B cell (primary cell): ENCODE data around the gene MAGEA9B. TPM values are rescaled to one million over a fixed set of nuclear protein-coding genes. Genes with fewer than 3 reads are reported as not detected.
"Not testable (repeated sequence)": the region's sequence is repeated elsewhere in the genome, so short reads cannot be mapped to it uniquely, and the experiment has no call there.

Source experiments
- ATAC-seq: fragments of 200-7000 bp; cut with Tn5 transposase; one replicate; pipeline ENCODE4 v1.10.0; 2021; ENCODE audit warnings: low read depth, mild to moderate bottlenecking, moderate number of reproducible peaks, moderate library complexity
- CTCF ChIA-PET: fragments of 350-600 bp; sonication (Branson Sonifier 250); formaldehyde crosslinking; loops from one replicate; lab custom pipeline; 2021; ENCODE audit warnings: antibody characterized with exemption, inconsistent platforms; lab: Charles Lee
- POLR2A ChIA-PET: fragments of 350-600 bp; sonication (Branson Sonifier 250); formaldehyde crosslinking; loops from one replicate; lab custom pipeline; 2021; ENCODE audit warnings: antibody characterized with exemption; lab: Charles Lee
- DNase-seq: peaks from one replicate; pipeline ENCODE4 v3.0.0; 2013
- H2AFZ ChIP-seq: 2 replicates; pipeline ENCODE4 v1.6.1; 2012; ENCODE audit warnings: mild to moderate bottlenecking, low read depth, low read length; ENCODE audit not compliant: insufficient read depth, poor library complexity, severe bottlenecking
- H3K27ac ChIP-seq, 2 donors: 1 replicate in 1 of 2; 2 replicates in 1 of 2; pipeline ENCODE4 v1.5.1; 2012 to 2013; ENCODE audit warnings: low read length in 2 of 2, mild to moderate bottlenecking in 2 of 2, moderate library complexity in 1 of 2
- H3K27me3 ChIP-seq, 4 experiments: fragments of 200-600 bp in 1 of 4; sonication (generic) in 1 of 4; replicated peaks in 1 of 4; 1 replicate in 2 of 4; 2 replicates in 2 of 4; pipeline versions ENCODE4 v1.6.1 to v1.7.0; 2013 to 2016; ENCODE audit warnings: low read length in 3 of 4, mild to moderate bottlenecking in 2 of 4, mixed read lengths in 1 of 4, moderate library complexity in 1 of 4; ENCODE audit not compliant: insufficient read depth in 4 of 4, control insufficient read depth in 3 of 4; ENCODE audit errors: control extremely low read depth in 1 of 4
- H3K36me3 ChIP-seq, 2 experiments: replicated peaks in 1 of 2; 1 replicate in 1 of 2; 2 replicates in 1 of 2; pipeline versions ENCODE4 v1.6.1 to v1.7.1; 2013; ENCODE audit warnings: low read length in 1 of 2; ENCODE audit not compliant: insufficient read depth in 2 of 2, control insufficient read depth in 1 of 2; ENCODE audit errors: control extremely low read depth in 1 of 2, extremely low read depth in 1 of 2
- H3K4me1 ChIP-seq, 2 donors: fragments of 200-600 bp in 1 of 2; sonication (generic) in 1 of 2; 1 replicate in 1 of 2; 2 replicates in 1 of 2; pipeline versions ENCODE4 v1.5.1 to v1.6.1; 2013 to 2017; ENCODE audit warnings: low read length in 2 of 2; ENCODE audit not compliant: control insufficient read depth in 2 of 2, insufficient read depth in 2 of 2
- H3K4me2 ChIP-seq: replicated peaks from 2 replicates; pipeline ENCODE3; 2012; ENCODE audit warnings: mild to moderate bottlenecking, low read depth, low read length; ENCODE audit not compliant: poor library complexity, severe bottlenecking
- H3K4me3 ChIP-seq, 5 experiments: fragments of 200-600 bp in 1 of 5; sonication (generic) in 1 of 5; 1 replicate in 3 of 5; 2 replicates in 2 of 5; pipeline versions ENCODE4 v1.5.1 to v1.7.0; 2011 to 2016; ENCODE audit warnings: low read length in 4 of 5, mild to moderate bottlenecking in 4 of 5, low read depth in 2 of 5, control low read depth in 1 of 5, moderate library complexity in 1 of 5; ENCODE audit not compliant: insufficient read depth in 1 of 5; ENCODE audit errors: control extremely low read depth in 1 of 5, extremely low read depth in 1 of 5
- H3K79me2 ChIP-seq: fragments of 200-600 bp; sonication (generic); one replicate; pipeline ENCODE4 v1.6.0; 2016; ENCODE audit warnings: low read length; ENCODE audit not compliant: control insufficient read depth, insufficient read depth
- H3K9ac ChIP-seq: fragments of 200-600 bp; sonication (generic); 2 replicates; pipeline ENCODE4 v1.6.1; 2017; ENCODE audit warnings: mild to moderate bottlenecking, low read length, moderate library complexity
- H3K9me3 ChIP-seq, 3 donors: one replicate each; pipeline versions ENCODE4 v1.6.1 to v1.7.1; 2013; ENCODE audit warnings: low read length in 2 of 3; ENCODE audit not compliant: control insufficient read depth in 2 of 3, insufficient read depth in 1 of 3; ENCODE audit errors: control extremely low read depth in 1 of 3
- H4K20me1 ChIP-seq: 2 replicates; pipeline ENCODE4 v1.6.0; 2012; ENCODE audit warnings: mild to moderate bottlenecking, low read length; ENCODE audit not compliant: insufficient read depth, control insufficient read depth, poor library complexity, severe bottlenecking
- H3K27ac Mint-ChIP-seq: one replicate; pipeline ENCODE4 v1.8.0; 2021; ENCODE audit warnings: mixed read lengths
- H3K27me3 Mint-ChIP-seq: one replicate; pipeline ENCODE4 v1.8.0; 2021; ENCODE audit warnings: mixed read lengths
- H3K4me1 Mint-ChIP-seq: one replicate; pipeline ENCODE4 v1.8.0; 2021; ENCODE audit warnings: mixed read lengths
- H3K4me3 Mint-ChIP-seq: one replicate; pipeline ENCODE4 v1.8.0; 2021; ENCODE audit warnings: mixed read lengths
- H3K9me3 Mint-ChIP-seq: one replicate; pipeline ENCODE4 v1.8.0; 2022; ENCODE audit warnings: mixed read lengths; ENCODE audit not compliant: insufficient read depth
- CTCF ChIP-seq: fragments of 200-600 bp; IDR thresholded peaks from one replicate; pipeline ENCODE4 v1.8.0; 2022; ENCODE audit warnings: antibody characterized with exemption, mild to moderate bottlenecking
- EZH2 ChIP-seq: IDR thresholded peaks from 2 replicates; pipeline ENCODE4 v1.6.1; 2012; ENCODE audit warnings: borderline replicate concordance, low read depth, mild to moderate bottlenecking, moderate library complexity, low read length; ENCODE audit not compliant: insufficient read depth, poor library complexity, severe bottlenecking
- WGBS: methylation state at CpG from one replicate; pipeline ENCODE4 v1.1.5; 2013; ENCODE audit warnings: missing lambda C conversion rate; ENCODE audit not compliant: insufficient coverage; 5-methylcytosine and 5-hydroxymethylcytosine counted together
- intact Hi-C: fragments of 100-400 bp; cut with micrococcal nuclease; formaldehyde crosslinking; loops from one replicate; pipeline ENCODE4 v1.10.0; 2022
- polyA plus RNA-seq: library from polyadenylated mRNA; depleted of rRNA; stranded (reverse); fragments of >200 nt; gene quantifications from 2 replicates; pipeline ENCODE4 v1.2.3, GENCODE V29; 2012
- total RNA-seq, 2 donors: library from RNA; stranded (reverse); fragments of 120-200 nt in 1 of 2; gene quantifications; 1 replicate in 1 of 2; 2 replicates in 1 of 2; pipeline versions ENCODE4 v1.2.3 to v1.2.4, GENCODE V29; 2013 to 2022

The MAGEA9B gene
- total and polyA plus RNA-seq, 2 donors (not counting 1 experiment from before 2014, with no cell fraction given), result 0.04 TPM; not detected in 1

- CTCF ChIA-PET, H4K20me1 ChIP-seq, H3K9me3 ChIP-seq, DNase-seq, H3K27ac Mint-ChIP-seq, H3K9me3 Mint-ChIP-seq, H3K4me3 ChIP-seq, H3K4me2 ChIP-seq, H3K4me3 Mint-ChIP-seq, H3K36me3 ChIP-seq, H3K4me1 ChIP-seq, H3K27ac ChIP-seq, intact Hi-C loops, POLR2A ChIA-PET, H3K4me1 Mint-ChIP-seq, H3K27me3 ChIP-seq, H3K9ac ChIP-seq, H2AFZ ChIP-seq, H3K27me3 Mint-ChIP-seq, ATAC-seq: not testable (repeated sequence)
- no CpG with 5 or more reads among the region's 1 CpG for WGBS
- H3K79me2 ChIP-seq, result peaks cover 23% of the 10 kb centered on the region
Measured at GRCh38 chrX:149619662-149620061, 32.4 kb upstream of the MAGEA9B start.

- H3K9ac ChIP-seq, result no peak overlapping the region
- H3K4me3 ChIP-seq, result no peak overlapping the region
- H3K4me1 ChIP-seq, result no peaks in the 10 kb centered on the region
- CTCF ChIA-PET, result no interaction called here
- H3K4me2 ChIP-seq, result no peak overlapping the region
- H3K27me3 ChIP-seq, result no peaks in the 10 kb centered on the region
- Mint-ChIP-seq H3K4me3 (no peak overlapping the region), H3K4me1 (peaks cover 5% of the 10 kb centered on the region), H3K27ac (no peak overlapping the region), H3K9me3 (no peaks in the 10 kb centered on the region), H3K27me3 (no peaks in the 10 kb centered on the region)
- H4K20me1 ChIP-seq, result peaks cover 8% of the 10 kb centered on the region
- H3K9me3 ChIP-seq, result no peaks in the 10 kb centered on the region
- H2AFZ ChIP-seq, result no peak overlapping the region
- no peaks in the 10 kb centered on the region for H3K36me3 ChIP-seq
- H3K27ac ChIP-seq, result no peak overlapping the region
- intact Hi-C loops, result no loop called here
- no peak for DNase-seq
- peaks cover 18% of the 10 kb centered on the region for H3K79me2 ChIP-seq
- POLR2A ChIA-PET, result no interaction called here
- no peak for ATAC-seq
- TF ChIP-seq EZH2, result no peak
- no peak for TF ChIP-seq CTCF
- no CpG with 5 or more reads among the region's 3 CpGs for WGBS
Measured at GRCh38 chrX:149618871-149619270, 31.6 kb upstream of the MAGEA9B start.
